ENCODE measurements around the gene CDCA7L. TPM values are rescaled to one million over a fixed set of nuclear protein-coding genes. Genes with fewer than 3 reads are reported as not detected.

Gene CDCA7L
- total and polyA plus RNA-seq, 2 of the 4 experiments (the other 2 are of a cell fraction): 20.4 to 35.0 TPM

- TF ChIP-seq ELK1 (IDR thresholded peaks at IDR 0.05; ENCODE audit: borderline replicate concordance, low read depth, low read length) (no peak), MXI1 (IDR thresholded peaks at IDR 0.05; ENCODE audit: borderline replicate concordance, low read depth, low read length) (no peak), RCOR1 (IDR thresholded peaks at IDR 0.05; ENCODE audit: insufficient replicate concordance, low read length) (no peak), BHLHE40 (IDR thresholded peaks at IDR 0.05; ENCODE audit: low read depth, low read length) (no peak), CEBPB (IDR thresholded peaks at IDR 0.05; ENCODE audit: low read depth, low read length) (no peak)
- DNase-seq: no peak
These were observed 29.1 kb downstream of the CDCA7L start for GRCh38 chr7:21916629-21917028.

More at GRCh38 chr7:21916629-21917028, 29.1 kb downstream of the CDCA7L start:
- Histone ChIP-seq H3K14ac (replicated peaks; ENCODE audit: low read depth, low read length) (no peak overlapping the region), H3K4me1 (ENCODE audit: control insufficient read depth, insufficient read depth, low read length) (no peaks in the 10 kb centered on the region), H2BK5ac (ENCODE audit: low read depth, low read length, poor library complexity, severe bottlenecking) (no peak overlapping the region), H3K27ac (ENCODE audit: insufficient read depth, low read length) (no peak overlapping the region), H3K9me3 (ENCODE audit: control insufficient read depth, insufficient read depth, low read length) (no peaks in the 10 kb centered on the region), H3K4me2 (ENCODE audit: low read depth, low read length) (no peak overlapping the region), H2BK20ac (ENCODE audit: low read depth, low read length) (no peak overlapping the region), H3K23ac (ENCODE audit: low read depth, low read length) (no peak overlapping the region), H4K8ac (ENCODE audit: low read depth in 2 of 2, low read length in 2 of 2) (no peak overlapping the region), H2AK9ac (replicated peaks; ENCODE audit: low read depth, low read length, poor library complexity) (no peak overlapping the region), H3K4ac (ENCODE audit: low read depth, low read length) (no peak overlapping the region), H3K27me3 (ENCODE audit: control insufficient read depth, insufficient read depth, low read length) (no peaks in the 10 kb centered on the region), H4K20me1 (ENCODE audit: insufficient read depth, low read length) (no peaks in the 10 kb centered on the region), H3K9me1 (ENCODE audit: insufficient read depth, low read length) (0 out of 2 replicates have a peak, but pooled peaks cover 3% of the 10 kb centered on the region), H2BK120ac (ENCODE audit: low read depth, low read length) (no peak overlapping the region), H2AK5ac (ENCODE audit: low read depth, low read length) (no peak overlapping the region), H4K91ac (ENCODE audit: insufficient read depth, low read depth, low read length) (no peak overlapping the region), H3K18ac (ENCODE audit: low read depth, low read length) (no peak overlapping the region), H3K56ac (ENCODE audit: extremely low read depth, insufficient read depth, low read length) (no peak overlapping the region), H3K9ac (ENCODE audit: low read depth, low read length) (no peak overlapping the region), H2AFZ (replicated peaks; ENCODE audit: low read length, poor library complexity) (no peak overlapping the region), H3K79me1 (ENCODE audit: low read depth in 1 of 2, low read length in 2 of 2) (peaks cover 13 to 15% of the 10 kb centered on the region in 2 experiments; a peak in 1 of 4 replicates), H3K4me3 (ENCODE audit: insufficient read depth, low read depth, low read length) (no peak overlapping the region), H4K5ac (ENCODE audit: low read depth, low read length) (no peak overlapping the region), H3K36me3 (ENCODE audit: control insufficient read depth, insufficient read depth, low read length) (peaks cover 16% of the 10 kb centered on the region; the same call in 1 of the 2 replicates), H2BK15ac (ENCODE audit: low read depth, low read length) (no peak overlapping the region)
- CTCF ChIA-PET: no interaction called here
- intact Hi-C loops (cut with micrococcal nuclease): no loop called here
- ATAC-seq (ENCODE audit: low read depth): no peak
- dilution Hi-C loops (cut with HindIII; ENCODE audit: low sequenced_read_pairs, unreplicated experiment): no loop called here
- POLR2A ChIA-PET (ENCODE audit: unreplicated experiment): no interaction called here
- BruUV-seq (replicated peaks): no TSS peak
- in situ Hi-C loops (cut with MboI; ENCODE audit: low sequenced_read_pairs): no loop called here
- no CpG with 5 or more reads among the region's 5 CpGs for WGBS, 2 experiments (ENCODE audit: extremely low coverage in 2 of 2, insufficient read length in 1 of 2)
